Karpas-422 (cell line): ENCODE results near the gene SOCS1. TPM values are rescaled to one million over a fixed set of nuclear protein-coding genes. Genes with fewer than 3 reads are reported as not detected.

ENCODE experiments used
- DNase-seq: peaks from one replicate; pipeline ENCODE4 v3.0.0-alpha.2; 2015
- H2AFZ ChIP-seq: fragments of 200-600 bp; sonication (generic); 2 replicates; pipeline ENCODE4 v1.6.1; 2014; ENCODE audit warnings: antibody characterized with exemption, low read length, mixed read lengths
- H3K27ac ChIP-seq: fragments of 200-600 bp; sonication (generic); 2 replicates; pipeline ENCODE4 v1.5.1; 2014; ENCODE audit warnings: mild to moderate bottlenecking, low read length, moderate library complexity
- H3K27me3 ChIP-seq: fragments of 200-600 bp; sonication (generic); 2 replicates; pipeline ENCODE4 v1.6.1; 2014; ENCODE audit warnings: low read length, mixed read lengths
- H3K36me3 ChIP-seq: fragments of 200-600 bp; sonication (generic); 2 replicates; pipeline ENCODE4 v1.6.1; 2014; ENCODE audit warnings: low read length, mixed read lengths; ENCODE audit not compliant: insufficient read depth
- H3K4me1 ChIP-seq: fragments of 200-600 bp; sonication (generic); 2 replicates; pipeline ENCODE4 v1.6.1; 2014; ENCODE audit warnings: mild to moderate bottlenecking, low read length, mixed read lengths
- H3K4me2 ChIP-seq: fragments of 200-600 bp; sonication (generic); 2 replicates; pipeline ENCODE4 v1.6.1; 2014; ENCODE audit warnings: low read length, low read depth, mild to moderate bottlenecking; ENCODE audit not compliant: poor library complexity, severe bottlenecking
- H3K4me3 ChIP-seq: fragments of 200-600 bp; sonication (generic); 2 replicates; pipeline ENCODE4 v1.5.1; 2014; ENCODE audit warnings: mild to moderate bottlenecking, antibody characterized with exemption, low read length, mixed read lengths
- H3K79me2 ChIP-seq: fragments of 200-600 bp; sonication (generic); 2 replicates; pipeline ENCODE4 v1.6.1; 2014; ENCODE audit warnings: mild to moderate bottlenecking, low read length, mixed read lengths
- H3K9ac ChIP-seq: fragments of 200-600 bp; sonication (generic); 2 replicates; pipeline ENCODE4 v1.6.0; 2014; ENCODE audit warnings: low read length
- H3K9me2 ChIP-seq: fragments of 200-600 bp; sonication (generic), shearing (Covaris generic); replicated peaks from 2 replicates; pipeline ENCODE4 v1.6.0; 2014; ENCODE audit warnings: mild to moderate bottlenecking, low read length, moderate library complexity; ENCODE audit not compliant: insufficient read depth
- H3K9me3 ChIP-seq: fragments of 300-700, 200-600 bp; sonication (generic); 2 replicates; pipeline ENCODE4 v1.6.1; 2014; ENCODE audit warnings: low read length, mixed read lengths
- H4K20me1 ChIP-seq: fragments of 200-600 bp; sonication (generic); 2 replicates; pipeline ENCODE4 v1.6.1; 2014; ENCODE audit warnings: mild to moderate bottlenecking, antibody characterized with exemption, low read length, low read depth; ENCODE audit not compliant: insufficient read depth
- total RNA-seq: library from RNA; depleted of rRNA; stranded (reverse); fragments of >200 nt; shearing (Covaris generic); gene quantifications from 2 replicates; pipeline ENCODE4 v1.2.3, GENCODE V29; 2014; ENCODE audit warnings: low replicate concordance

The SOCS1 gene
- total RNA-seq, 1 experiment from 2014 or later, result 2.9 TPM

DNA sequence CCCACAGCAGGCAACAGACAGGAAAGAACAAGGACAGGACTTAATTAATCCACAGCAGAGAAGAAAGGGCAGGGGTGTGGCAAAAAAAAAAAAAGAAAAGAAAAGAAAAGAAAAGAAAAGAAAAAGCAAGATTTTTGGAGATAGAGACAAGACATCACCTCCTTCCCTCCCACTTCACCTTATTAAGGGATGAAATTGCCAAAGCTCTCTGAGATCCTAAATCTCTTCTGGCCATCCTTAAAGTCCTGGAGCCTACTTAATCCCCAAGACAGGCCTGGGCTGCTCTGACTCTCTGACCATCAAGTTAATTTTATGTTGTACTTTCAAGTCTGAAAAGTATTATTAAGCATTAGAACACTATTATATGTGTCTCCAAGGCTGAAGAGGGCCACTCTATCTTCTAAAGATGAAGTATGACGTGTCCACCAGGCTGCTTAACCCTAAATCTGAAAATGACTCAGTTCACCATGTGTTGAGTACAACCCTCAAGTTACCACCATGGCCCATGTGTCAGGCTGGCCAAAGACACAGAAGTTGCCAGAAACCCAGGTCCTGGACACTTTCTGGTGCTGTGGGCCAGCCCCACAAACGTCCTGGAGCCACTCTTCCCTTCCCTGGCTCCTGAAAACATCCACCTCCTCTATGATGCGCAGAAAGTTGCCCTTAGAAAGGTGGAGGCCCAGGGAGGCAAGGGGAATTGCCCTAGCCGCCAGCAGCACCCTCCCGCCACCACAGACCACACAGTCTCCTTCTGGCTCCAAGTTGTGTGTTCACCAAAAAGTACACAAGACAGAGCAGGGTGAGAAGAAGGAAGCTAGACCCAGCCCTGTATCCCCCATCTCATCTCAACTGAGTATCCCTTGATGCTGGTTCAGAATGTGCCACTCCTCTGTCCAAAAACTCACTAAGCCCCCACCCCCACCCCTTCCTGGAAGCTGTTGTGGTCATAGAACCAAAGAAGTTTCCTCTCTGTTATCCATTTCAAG is 2.7 kb downstream of the SOCS1 start:
- Histone ChIP-seq H3K9me2 (no peaks in the 10 kb centered on the region), H2AFZ (no peak overlapping the region), H3K36me3 (no peaks in the 10 kb centered on the region), H3K27ac (no peak overlapping the region), H3K4me2 (peak overlapping the region; percentile 79), H4K20me1 (peaks cover 8% of the 10 kb centered on the region; the same call in 1 of the 2 replicates), H3K27me3 (no peaks in the 10 kb centered on the region), H3K79me2 (no peaks in the 10 kb centered on the region), H3K4me1 (peaks cover 67% of the 10 kb centered on the region), H3K9ac (peak overlapping the region; percentile 20; the same call in 1 of the 2 replicates), H3K4me3 (no peak overlapping the region; the same call in 1 of the 2 replicates), H3K9me3 (no peaks in the 10 kb centered on the region)
- peak; percentile 54 for DNase-seq

DNA sequence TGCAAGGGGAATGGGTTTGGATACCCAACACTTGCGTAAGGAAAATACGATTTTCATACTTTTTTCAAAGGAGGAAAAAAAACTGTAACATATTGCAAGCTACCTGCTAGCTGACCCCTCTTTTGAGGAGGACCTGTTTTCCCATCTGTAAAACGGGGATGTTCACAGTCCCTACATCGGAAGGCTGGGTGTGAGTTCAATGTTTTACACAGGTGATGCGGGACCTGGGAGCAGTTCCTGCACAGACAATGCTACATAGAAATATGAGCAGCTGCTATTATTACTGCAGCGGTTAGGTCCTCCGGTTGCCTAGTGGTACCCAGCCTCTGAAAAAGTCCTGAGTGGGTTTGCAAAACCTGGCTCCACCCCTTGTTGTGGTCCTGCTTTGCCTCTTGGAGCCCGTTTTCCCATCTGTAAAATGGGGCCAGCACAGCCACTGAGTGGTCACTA is 3.5 kb downstream of the SOCS1 start:
- no peak for DNase-seq
- Histone ChIP-seq H3K9ac (no peak overlapping the region), H3K4me2 (peak overlapping the region; percentile 1), H3K9me3 (no peaks in the 10 kb centered on the region), H4K20me1 (peaks cover 8% of the 10 kb centered on the region; the same call in 1 of the 2 replicates), H3K9me2 (no peaks in the 10 kb centered on the region), H2AFZ (no peak overlapping the region), H3K4me3 (no peak overlapping the region), H3K4me1 (peaks cover 75% of the 10 kb centered on the region), H3K27me3 (no peaks in the 10 kb centered on the region), H3K27ac (no peak overlapping the region), H3K36me3 (no peaks in the 10 kb centered on the region), H3K79me2 (no peaks in the 10 kb centered on the region)

DNA sequence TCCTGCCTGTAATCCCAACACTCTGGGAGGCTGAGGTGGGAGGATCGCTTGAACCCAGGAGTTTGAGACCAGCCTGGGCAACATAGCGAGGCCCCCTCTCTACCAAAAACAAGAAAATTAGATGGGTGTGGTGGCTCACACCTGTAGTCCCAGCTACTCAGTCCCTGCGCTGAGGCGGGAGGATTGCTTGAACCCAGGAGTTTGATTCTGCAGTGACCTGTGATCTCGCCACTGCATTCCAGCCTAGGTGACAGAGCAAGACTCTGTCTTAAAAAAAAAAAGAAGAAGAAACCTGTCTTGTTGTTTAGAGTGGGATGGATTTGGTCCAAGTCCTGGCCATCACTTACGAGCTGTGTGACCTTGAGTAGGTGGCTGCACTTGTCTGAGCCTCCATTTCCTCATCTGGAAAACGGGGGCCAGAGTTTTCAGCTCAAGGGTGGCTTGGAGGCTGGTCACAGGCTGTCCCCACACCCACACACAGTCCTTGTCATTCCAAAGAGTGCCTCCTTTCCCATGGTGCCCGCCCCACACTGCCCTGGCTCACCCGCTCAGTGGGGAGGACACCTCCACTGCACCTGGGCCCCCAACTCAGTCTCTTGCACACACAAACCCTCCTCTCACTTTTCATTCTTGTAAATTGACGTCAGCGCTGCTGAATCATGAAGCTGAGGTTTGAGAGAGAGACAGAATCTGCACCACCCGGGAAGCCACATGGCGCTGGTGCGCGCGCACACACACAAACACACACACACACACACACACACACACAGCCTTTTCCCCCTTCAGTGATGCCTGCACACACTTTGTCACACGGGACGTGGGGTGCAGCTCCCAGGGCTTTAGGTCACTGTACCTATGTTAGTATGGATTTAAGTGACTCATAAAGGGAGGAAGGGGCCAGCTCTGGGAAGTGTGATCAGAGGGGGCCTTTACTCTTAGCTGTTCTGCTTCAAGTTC is 4.2 kb downstream of the SOCS1 start:
- Histone ChIP-seq H2AFZ (no peak overlapping the region), H3K9ac (no peak overlapping the region), H3K79me2 (no peaks in the 10 kb centered on the region), H3K4me3 (no peak overlapping the region), H3K27me3 (no peaks in the 10 kb centered on the region), H3K9me2 (no peaks in the 10 kb centered on the region), H3K36me3 (no peaks in the 10 kb centered on the region), H3K4me2 (peak overlapping the region; percentile 1), H3K9me3 (no peaks in the 10 kb centered on the region), H3K27ac (no peak overlapping the region), H4K20me1 (peaks cover 8% of the 10 kb centered on the region; the same call in 1 of the 2 replicates), H3K4me1 (peaks cover 69% of the 10 kb centered on the region)
- peak; percentile 60 for DNase-seq

DNA sequence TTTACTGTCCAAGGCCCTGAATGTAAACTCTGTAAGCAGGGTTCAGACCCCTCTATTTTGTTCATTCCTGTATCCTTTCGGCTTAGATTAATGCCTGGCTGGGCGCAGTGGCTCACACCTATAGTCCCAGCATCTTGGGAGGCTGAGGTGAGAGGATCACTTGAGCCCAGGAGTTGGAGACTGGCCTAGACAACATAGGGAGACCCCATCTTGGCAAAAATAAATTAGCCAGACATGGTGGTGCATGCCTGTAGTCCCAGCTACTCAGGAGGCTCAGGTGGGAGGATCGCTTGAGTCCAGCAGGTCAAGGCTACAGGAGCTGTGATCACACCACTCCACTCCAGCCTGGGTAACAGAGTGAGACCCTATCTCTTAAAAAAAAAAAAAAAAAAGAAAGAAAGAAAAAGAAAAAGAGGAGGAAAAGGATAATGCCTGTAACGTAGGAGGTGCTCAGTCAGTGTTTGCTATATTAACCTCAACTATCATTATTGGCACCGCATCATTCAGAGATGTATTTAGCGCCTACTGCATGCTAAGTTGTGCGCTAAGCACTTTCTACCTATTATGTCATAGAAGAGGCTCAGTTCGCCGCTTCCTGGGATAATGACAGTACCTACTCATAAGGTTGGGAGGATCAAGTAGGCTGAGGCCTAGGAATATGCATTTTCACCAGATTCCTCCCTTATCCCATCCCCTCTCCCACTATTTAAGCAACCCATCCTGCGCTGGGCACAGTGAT is 5.0 kb downstream of the SOCS1 start:
- no peaks in the 10 kb centered on the region for H3K9me3 ChIP-seq

DNA sequence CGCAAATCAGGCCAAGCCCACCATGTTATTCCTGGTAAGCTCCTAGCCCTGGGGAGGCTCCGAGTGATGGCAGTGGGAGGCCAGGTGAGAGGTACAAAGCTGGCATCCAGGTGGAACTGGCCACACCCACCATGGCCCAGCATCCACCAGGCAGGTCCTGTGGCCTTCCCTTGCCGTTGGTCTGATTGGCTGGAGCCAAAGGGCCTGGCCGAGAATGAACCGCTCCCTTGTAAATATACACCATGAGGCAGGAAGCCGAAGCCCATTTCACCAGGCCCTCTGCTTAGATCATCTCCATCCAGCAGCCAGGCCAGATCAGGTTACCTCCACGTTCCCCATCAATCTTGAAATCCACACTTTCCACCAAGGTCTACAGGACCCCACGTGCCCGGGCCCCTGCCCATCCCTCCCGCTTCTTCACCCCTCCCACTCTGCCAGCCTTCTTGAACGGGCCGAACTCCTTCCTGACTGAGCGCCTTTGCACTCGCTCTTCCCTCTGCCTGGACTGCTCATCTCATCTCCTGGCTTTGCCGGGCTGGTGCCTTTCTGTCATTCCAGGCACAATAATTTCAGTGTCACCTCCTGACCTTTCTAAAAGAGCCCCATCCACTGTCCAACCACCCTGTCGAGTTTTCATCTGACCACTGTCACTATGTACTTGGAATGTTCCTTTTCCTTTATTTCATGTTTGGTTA is 5.8 kb downstream of the SOCS1 start:
- H4K20me1 ChIP-seq, result peaks cover 8% of the 10 kb centered on the region; the same call in 1 of the 2 replicates
- no peak overlapping the region for H3K27ac ChIP-seq
- no peaks in the 10 kb centered on the region for H3K27me3 ChIP-seq
- H3K9me3 ChIP-seq, result no peaks in the 10 kb centered on the region
- DNase-seq, result peak; percentile 45
- H3K9me2 ChIP-seq, result no peaks in the 10 kb centered on the region
- H3K36me3 ChIP-seq, result no peaks in the 10 kb centered on the region
- no peaks in the 10 kb centered on the region for H3K79me2 ChIP-seq
- H3K4me1 ChIP-seq, result peaks cover 60% of the 10 kb centered on the region
- no peak overlapping the region for H3K4me2 ChIP-seq
- no peak overlapping the region for H3K4me3 ChIP-seq
- no peak overlapping the region for H2AFZ ChIP-seq
- no peak overlapping the region for H3K9ac ChIP-seq

More for the DNA sequence above, 5.0 kb downstream of the SOCS1 start:
- DNase-seq, result no peak
- Histone ChIP-seq H2AFZ (no peak overlapping the region), H3K4me1 (peaks cover 64% of the 10 kb centered on the region), H3K9ac (no peak overlapping the region), H3K79me2 (no peaks in the 10 kb centered on the region), H3K27ac (no peak overlapping the region), H3K36me3 (no peaks in the 10 kb centered on the region), H3K4me2 (no peak overlapping the region), H3K27me3 (no peaks in the 10 kb centered on the region), H3K9me2 (no peaks in the 10 kb centered on the region), H4K20me1 (peaks cover 8% of the 10 kb centered on the region; the same call in 1 of the 2 replicates), H3K4me3 (no peak overlapping the region)

DNA sequence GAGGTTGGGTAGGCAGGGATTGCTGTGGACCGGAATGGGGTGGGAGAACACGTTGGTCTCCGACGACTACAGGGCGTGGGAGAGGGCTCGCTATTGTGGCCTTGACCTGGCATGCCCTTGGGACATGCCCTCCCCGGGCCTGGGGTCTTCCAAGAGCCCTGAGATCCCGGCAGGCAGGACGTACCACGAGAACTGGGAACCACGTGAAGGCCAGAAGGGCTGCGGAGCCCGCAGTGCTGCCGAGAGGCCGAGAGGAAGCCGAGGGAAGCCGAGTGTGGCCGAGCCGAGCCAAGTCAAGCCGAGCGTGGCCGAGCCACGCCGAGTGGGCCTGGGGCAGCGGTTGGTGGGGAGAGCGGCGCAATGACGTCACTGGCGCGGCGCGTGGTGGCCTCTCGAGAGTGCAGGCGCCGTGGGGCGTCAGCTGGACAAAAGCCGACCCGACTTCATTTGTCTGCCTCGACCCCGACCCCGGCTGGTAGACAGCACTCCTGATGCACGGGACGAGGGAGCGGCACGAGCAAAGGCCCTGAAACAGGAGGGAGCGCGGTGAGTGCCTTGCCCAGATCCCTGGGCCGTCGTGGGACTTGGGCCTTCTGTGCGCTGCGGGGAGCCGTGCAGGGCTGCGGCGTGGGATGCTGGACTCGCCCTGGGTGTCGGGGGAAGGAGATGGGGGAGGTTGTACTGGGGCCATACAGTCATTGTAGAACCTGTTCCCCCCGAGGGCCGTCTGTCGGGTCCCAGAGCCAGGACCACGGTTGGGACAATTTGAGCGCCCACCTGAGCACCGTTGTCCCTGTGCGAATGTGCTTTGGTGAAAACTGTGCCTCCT is 6.6 kb downstream of the SOCS1 start:
- Histone ChIP-seq H3K79me2 (no peaks in the 10 kb centered on the region), H4K20me1 (peaks cover 8% of the 10 kb centered on the region; the same call in 1 of the 2 replicates), H3K4me1 (peaks cover 52% of the 10 kb centered on the region), H3K9ac (no peak overlapping the region), H3K9me3 (no peaks in the 10 kb centered on the region), H3K9me2 (no peaks in the 10 kb centered on the region), H3K27me3 (no peaks in the 10 kb centered on the region), H3K27ac (no peak overlapping the region), H3K36me3 (no peaks in the 10 kb centered on the region), H2AFZ (no peak overlapping the region), H3K4me2 (peak overlapping the region; percentile 42), H3K4me3 (no peak overlapping the region)
- no peak for DNase-seq
